Lung (tissue), 12 donors: ENCODE measurements around the gene BRD7. TPM values are rescaled to one million over a fixed set of nuclear protein-coding genes. Genes with fewer than 3 reads are reported as not detected.

Source experiments
- ATAC-seq: fragments of 200-7000 bp; cut with Tn5 transposase; one replicate; pipeline ENCODE4 v1.9.1; 2020; ENCODE audit warnings: moderate number of reproducible peaks; ENCODE audit not compliant: insufficient read depth, low FRiP score
- DNase-seq, 3 donors: peaks; one replicate each; pipeline ENCODE4 v3.0.0-alpha.2; 2013 to 2017
- H3K27ac ChIP-seq, 2 donors: one replicate each; pipeline ENCODE4 v1.5.1; 2013; ENCODE audit warnings: mild to moderate bottlenecking in 2 of 2, moderate library complexity in 2 of 2, control low read depth in 1 of 2, inconsistent platforms in 1 of 2, low read depth in 1 of 2, low read length in 1 of 2
- H3K27me3 ChIP-seq, 3 donors: one replicate each; pipeline ENCODE4 v1.5.1; 2013; ENCODE audit warnings: low read length in 2 of 3; ENCODE audit not compliant: control insufficient read depth in 3 of 3, insufficient read depth in 3 of 3
- H3K36me3 ChIP-seq, 4 donors: one replicate each; pipeline ENCODE4 v1.5.1; 2013; ENCODE audit warnings: low read length in 4 of 4, mild to moderate bottlenecking in 1 of 4, moderate library complexity in 1 of 4; ENCODE audit not compliant: control insufficient read depth in 4 of 4, insufficient read depth in 4 of 4
- H3K4me1 ChIP-seq, 5 donors: one replicate each; pipeline ENCODE4 v1.5.1; 2013; ENCODE audit warnings: low read length in 5 of 5, mild to moderate bottlenecking in 2 of 5, moderate library complexity in 1 of 5; ENCODE audit not compliant: control insufficient read depth in 5 of 5, insufficient read depth in 5 of 5
- H3K4me3 ChIP-seq: one replicate; pipeline ENCODE4 v1.5.1; 2013; ENCODE audit warnings: mild to moderate bottlenecking, control low read depth, moderate library complexity
- H3K9ac ChIP-seq, 2 donors: one replicate each; pipeline ENCODE4 v1.5.1; 2013; ENCODE audit warnings: low read length in 2 of 2, control low read depth in 1 of 2; ENCODE audit not compliant: insufficient read depth in 1 of 2
- H3K9me3 ChIP-seq, 4 donors: one replicate each; pipeline ENCODE4 v1.5.1; 2013; ENCODE audit warnings: low read length in 3 of 4, mild to moderate bottlenecking in 1 of 4, moderate library complexity in 1 of 4; ENCODE audit not compliant: control insufficient read depth in 4 of 4, insufficient read depth in 3 of 4
- CTCF ChIP-seq: IDR thresholded peaks from 2 replicates; pipeline ENCODE4 v1.5.1; 2012; ENCODE audit warnings: mild to moderate bottlenecking; ENCODE audit errors: control extremely low read depth, extremely low read depth
- WGBS, 2 donors: extraction: QIAGEN DNeasy Blood & Tissue Kit; methylation state at CpG; one replicate each; pipeline ENCODE4 v1.1.7; 2013; 5-methylcytosine and 5-hydroxymethylcytosine counted together
- polyA plus RNA-seq, 2 donors: library from polyadenylated mRNA; stranded (reverse); fragments of 200-250 nt; gene quantifications; one replicate each; pipeline ENCODE4 v1.2.1, GENCODE V29; 2013
- total RNA-seq, 2 donors: library from RNA; depleted of rRNA in 1 of 2; stranded (reverse); fragments of >200 nt in 1 of 2; gene quantifications; one replicate each; pipeline ENCODE4 v1.2.1, GENCODE V29; 2014 to 2021
- donor health status: control.
- donor health status: control.
- donor health status: Bipolar disorder and iron deficiency.
- donor health status: healthy.
- donor health status: DM: yes; HTN: yes; CAD: no.

Gene BRD7
- total and polyA plus RNA-seq, 4 donors = 33.9 to 54.6 (median 53.5) TPM

GRCh38 chr16:50411034-50411433, 42.2 kb upstream of the BRD7 start:
- Histone ChIP-seq H3K4me3 (no peak overlapping the region), H3K27ac (no peak overlapping the region), H3K9me3 (peaks cover 0 to under 1% (median 0%) of the 10 kb centered on the region in 4 donors), H3K9ac (no peak overlapping the region), H3K4me1 (no peaks in the 10 kb centered on the region), H3K27me3 (no peaks in the 10 kb centered on the region), H3K36me3 (no peaks in the 10 kb centered on the region)
- DNase-seq = no peak
- no peak for TF ChIP-seq CTCF
- WGBS, 2 donors = 84 to 94% methylated on average over 2 of the region's 2 CpGs
- no peak for ATAC-seq

GRCh38 chr16:50408001-50408561, 39.3 kb upstream of the BRD7 start:
- ATAC-seq (no peak), DNase-seq (no peak)
- Histone ChIP-seq H3K4me1 (no peaks in the 10 kb centered on the region), H3K9me3 (no peaks in the 10 kb centered on the region), H3K27ac (no peak overlapping the region), H3K9ac (no peak overlapping the region), H3K4me3 (no peak overlapping the region), H3K36me3 (no peaks in the 10 kb centered on the region), H3K27me3 (no peaks in the 10 kb centered on the region)
- TF ChIP-seq CTCF = no peak
- WGBS, 2 donors = 59 to 89% methylated on average over 7 of the region's 7 CpGs

GRCh38 chr16:50407351-50407750, 38.6 kb upstream of the BRD7 start:
- ATAC-seq (no peak), DNase-seq (no peak)
- H3K36me3 ChIP-seq = no peaks in the 10 kb centered on the region
- no peak overlapping the region for H3K27ac ChIP-seq
- TF ChIP-seq CTCF = no peak
- no peak overlapping the region for H3K4me3 ChIP-seq
- no peaks in the 10 kb centered on the region for H3K9me3 ChIP-seq
- no peak overlapping the region for H3K9ac ChIP-seq
- H3K4me1 ChIP-seq = no peaks in the 10 kb centered on the region
- 82 to 90% methylated on average over 5 of the region's 5 CpGs for WGBS, 2 donors
- H3K27me3 ChIP-seq = no peaks in the 10 kb centered on the region

GRCh38 chr16:50403491-50403890, 34.7 kb upstream of the BRD7 start:
- Histone ChIP-seq H3K27ac (no peak overlapping the region), H3K27me3 (no peaks in the 10 kb centered on the region), H3K4me3 (no peak overlapping the region), H3K4me1 (no peaks in the 10 kb centered on the region), H3K9me3 (no peaks in the 10 kb centered on the region), H3K9ac (no peak overlapping the region), H3K36me3 (no peaks in the 10 kb centered on the region)
- DNase-seq = no peak
- no peak for TF ChIP-seq CTCF
- ATAC-seq = no peak
- WGBS, 2 donors = 72 to 87% methylated on average over 12 of the region's 12 CpGs
